Adrenal gland (tissue), 5 donors: ENCODE results near the gene TIMM21.

Experiments
- CTCF ChIP-seq, 6 experiments: fragments of 450-650 bp in 4 of 6; fragments of 200-600 bp in 2 of 6; sonication (generic) in 1 of 6; IDR thresholded peaks; 1 replicate in 5 of 6; 2 replicates in 1 of 6; pipeline versions ENCODE4 v1.5.1 to v1.8.0; 2016 to 2021; ENCODE audit warnings: antibody characterized with exemption in 6 of 6, mild to moderate bottlenecking in 2 of 6, moderate library complexity in 1 of 6
- POLR2A ChIP-seq, 2 donors: fragments of 450-650 bp; IDR thresholded peaks; one replicate each; pipeline ENCODE4 v1.6.1; 2017; ENCODE audit warnings: antibody characterized with exemption in 2 of 2, mild to moderate bottlenecking in 2 of 2, moderate library complexity in 1 of 2
- donor health status: DM: no; HTN: no; CAD: no.

GRCh38 chr18:74142252-74142651 is 6.1 kb upstream of the TIMM21 start:
- TF ChIP-seq CTCF (IDR thresholded peaks at IDR 0.05) (no peak), POLR2A (IDR thresholded peaks at IDR 0.05) (no peak)
